Hematopoietic multipotent progenitor cell treated with erythropoietin and hydrocortisone succinate and interleukin-3 and kit ligand, for 8 days (in vitro differentiated cells): ENCODE measurements around the gene RBM14.
A peak's percentile ranks its signal among the peaks of the same experiment; 100 is the strongest.
"Not testable (repeated sequence)": the region's sequence is repeated elsewhere in the genome, so short reads cannot be mapped to it uniquely, and the experiment has no call there.

Experiments used
- DNase-seq: peaks from one replicate; pipeline ENCODE4 v3.0.0-alpha.2; 2015

RBM14 gene

DNA sequence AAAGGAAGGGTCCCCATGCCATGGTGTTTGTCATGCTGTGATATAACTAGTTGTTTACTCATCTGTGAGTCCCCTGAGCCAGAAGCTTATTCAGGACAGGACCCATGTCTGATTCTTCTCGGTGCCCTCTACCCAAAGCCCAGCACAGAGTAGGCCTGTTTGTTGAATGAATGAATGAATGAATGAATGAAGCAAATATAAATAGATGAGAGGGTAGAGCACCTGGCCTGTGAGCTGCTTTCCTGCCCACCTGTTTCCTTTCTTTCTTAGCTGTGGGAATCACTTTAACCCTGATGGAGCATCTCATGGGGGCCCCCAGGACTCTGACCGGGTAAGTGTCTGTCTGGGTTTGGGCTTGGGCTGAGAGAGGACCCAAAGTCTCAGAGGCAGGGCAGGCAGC is 16.2 kb upstream of the RBM14 start:
- DNase-seq = no peak

- DNase-seq = no peak
These were observed 15.7 kb upstream of the RBM14 start for GRCh38 chr11:66600631-66601233.

DNA sequence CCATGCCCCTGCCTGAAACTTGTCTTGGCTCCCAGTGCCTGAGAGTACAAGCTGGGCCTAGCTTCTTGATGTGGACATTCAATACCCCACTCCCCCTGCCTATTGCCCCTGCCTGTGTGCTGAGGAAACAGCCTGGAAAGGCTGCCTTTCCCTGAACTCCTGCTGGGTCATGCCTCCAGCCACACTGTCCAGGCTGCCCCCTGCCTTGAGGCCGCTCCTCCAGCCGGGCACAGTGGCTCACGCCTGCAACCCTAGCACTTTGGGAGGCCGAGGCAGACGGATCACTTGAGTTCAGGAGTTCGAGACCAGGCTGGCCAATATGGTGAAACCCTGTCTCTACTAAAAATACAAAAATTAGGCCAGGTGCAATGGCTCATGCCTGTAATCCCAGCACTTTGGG is 13.4 kb upstream of the RBM14 start:
- DNase-seq = no peak

- peak; percentile 96 for DNase-seq
These were observed 12.3 kb upstream of the RBM14 start for GRCh38 chr11:66604155-66604554.

DNA sequence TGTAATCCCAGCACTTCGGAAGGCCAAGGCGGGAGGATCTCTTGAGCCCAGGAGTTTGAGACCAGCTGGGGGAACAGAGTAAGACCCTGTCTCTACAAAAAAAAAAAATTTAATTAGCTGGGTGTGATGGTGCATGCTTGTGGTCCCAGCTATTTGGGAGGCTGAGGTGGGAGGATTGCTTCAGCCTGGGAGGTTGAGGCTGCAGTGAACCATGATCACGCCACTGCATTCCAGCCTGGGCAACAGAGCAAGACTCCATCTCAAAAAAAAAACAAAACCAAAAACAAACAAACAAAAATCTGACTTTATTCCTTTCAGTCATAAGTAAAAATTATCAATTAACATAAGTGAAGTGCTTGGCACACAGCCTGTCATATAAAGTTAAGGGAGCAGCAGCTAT is 9.8 kb upstream of the RBM14 start:
- DNase-seq = not testable (repeated sequence)

- DNase-seq = no peak
These were observed 9.2 kb upstream of the RBM14 start for GRCh38 chr11:66607126-66607834.

GRCh38 chr11:66609721-66610617 is 6.5 kb upstream of the RBM14 start:
- no peak for DNase-seq

- no peak for DNase-seq
These were observed 4.0 kb upstream of the RBM14 start for GRCh38 chr11:66612458-66612857.

DNA sequence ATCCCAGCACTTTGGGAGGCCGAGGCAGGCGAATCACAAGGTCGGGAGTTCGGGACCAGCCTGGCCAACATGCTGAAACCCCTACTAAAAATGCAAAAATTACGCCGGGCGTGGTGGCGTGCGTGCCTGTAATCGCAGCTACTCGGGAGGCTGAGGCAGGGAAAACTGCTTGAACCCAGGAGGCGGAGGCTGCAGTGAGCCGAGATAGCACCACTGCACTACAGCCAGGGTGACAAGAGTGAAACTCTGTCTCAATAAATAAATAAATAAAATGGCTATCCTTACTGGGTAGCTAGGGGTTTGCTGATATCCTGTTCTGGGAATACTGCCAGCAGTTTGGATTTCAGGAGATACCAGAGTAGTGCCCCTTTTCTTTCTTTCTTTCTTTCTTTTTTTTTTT is 2.4 kb upstream of the RBM14 start:
- DNase-seq = peak; percentile 75

DNA sequence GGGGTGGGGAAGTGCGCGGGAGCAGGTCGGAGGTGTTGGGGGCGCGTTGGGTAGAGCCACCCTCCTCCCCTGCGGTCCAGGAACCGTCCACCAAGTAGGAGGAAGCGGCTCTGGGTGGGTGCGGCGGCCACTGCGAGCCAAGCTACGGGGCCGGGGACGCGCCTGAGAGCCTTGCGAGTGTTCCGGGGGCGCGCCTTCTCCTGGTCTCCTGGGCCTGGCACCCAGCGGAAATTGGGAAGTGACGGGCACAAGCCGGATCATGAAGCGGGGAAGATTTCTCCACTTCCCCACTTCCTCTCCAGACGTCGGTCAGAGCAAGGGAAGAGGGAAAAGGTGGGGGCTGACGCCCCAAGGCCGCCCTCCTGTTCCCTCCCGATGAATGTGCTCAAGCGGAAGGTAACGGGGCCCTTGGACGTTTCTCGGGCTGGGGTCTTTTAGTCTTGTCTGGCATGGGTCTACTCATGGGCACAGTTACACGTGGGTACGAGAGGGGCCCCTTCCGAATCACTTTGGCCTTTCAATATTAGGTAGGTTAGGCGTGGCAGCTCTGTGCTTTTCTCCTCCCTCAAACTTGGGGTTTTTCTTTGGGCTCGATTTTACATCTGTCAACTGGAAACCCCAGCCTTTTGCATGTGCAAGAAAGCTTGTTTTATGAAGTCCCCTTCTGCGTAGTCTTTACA is 865 bp downstream of the RBM14 start:
- no peak for DNase-seq

- peak; percentile 42 for DNase-seq
These were observed 2.7 kb downstream of the RBM14 start for GRCh38 chr11:66619080-66619554.

GRCh38 chr11:66624450-66624849 is 8.0 kb downstream of the RBM14 start:
- DNase-seq = no peak

- DNase-seq = no peak
These were observed 8.8 kb downstream of the RBM14 start for GRCh38 chr11:66625041-66625751.

DNA sequence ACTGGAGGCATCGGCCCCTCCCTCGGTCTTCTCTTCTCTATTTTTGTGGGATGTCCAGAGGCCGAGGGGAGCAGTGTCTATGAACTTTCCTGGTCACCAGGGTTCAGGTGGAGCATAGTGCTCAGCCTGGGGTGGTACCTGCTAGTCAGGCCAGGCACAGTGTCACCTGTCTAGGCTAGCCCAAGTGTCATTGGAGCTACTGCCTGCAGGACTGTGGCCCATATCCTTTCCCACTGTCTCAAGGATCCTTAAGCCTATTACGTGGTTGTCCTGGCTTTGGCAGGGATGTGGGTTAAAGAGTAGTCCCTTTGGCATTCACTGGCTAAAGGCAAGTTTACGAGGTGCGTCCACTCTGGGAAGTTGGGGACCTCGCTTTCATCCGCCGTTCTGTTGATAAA is 9.3 kb downstream of the RBM14 start:
- no peak for DNase-seq

DNA sequence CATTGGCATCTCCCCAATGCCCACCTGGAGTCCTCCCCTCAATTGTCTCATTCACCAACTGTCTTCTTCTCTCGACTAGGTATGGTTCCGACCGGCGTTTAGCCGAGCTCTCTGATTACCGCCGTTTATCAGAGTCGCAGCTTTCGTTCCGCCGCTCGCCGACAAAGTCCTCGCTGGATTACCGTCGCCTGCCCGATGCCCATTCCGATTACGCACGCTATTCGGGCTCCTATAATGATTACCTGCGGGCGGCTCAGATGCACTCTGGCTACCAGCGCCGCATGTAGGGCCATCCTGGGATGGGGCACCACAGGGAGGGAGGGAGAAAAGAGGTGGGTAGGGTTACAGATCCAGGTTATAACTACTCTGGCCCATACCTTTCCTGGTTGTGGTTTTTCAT is 10.0 kb downstream of the RBM14 start:
- DNase-seq = no peak

- no peak for DNase-seq
These were observed 10.5 kb downstream of the RBM14 start for GRCh38 chr11:66626926-66627325.

GRCh38 chr11:66628061-66628603 is 11.7 kb downstream of the RBM14 start:
- DNase-seq = no peak

- no peak for DNase-seq
These were observed 12.9 kb downstream of the RBM14 start for GRCh38 chr11:66629356-66629755.

DNA sequence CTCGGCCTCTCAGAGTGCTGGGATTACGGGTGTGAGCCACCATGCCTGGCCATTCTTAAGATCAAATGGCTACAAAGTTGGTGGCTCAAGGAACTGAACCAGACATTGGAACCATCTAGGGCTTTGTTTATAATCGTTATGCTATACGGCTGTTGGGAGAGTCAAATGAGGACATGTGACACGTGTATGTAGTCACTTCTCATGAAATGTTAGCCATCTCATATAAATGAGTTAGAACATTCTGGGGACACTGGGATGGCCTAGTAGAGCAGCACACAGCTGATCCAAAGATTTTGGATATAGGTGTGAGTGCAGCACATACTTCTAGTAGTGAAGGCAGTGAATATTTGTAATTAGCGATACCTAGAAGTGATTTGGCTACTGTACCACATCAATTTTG is 15.5 kb downstream of the RBM14 start:
- DNase-seq = no peak

- DNase-seq = no peak
These were observed 16.5 kb downstream of the RBM14 start for GRCh38 chr11:66632952-66633351.

- DNase-seq = no peak
These were observed 20.0 kb downstream of the RBM14 start for GRCh38 chr11:66636411-66636810.

GRCh38 chr11:66637557-66638176 is 21.2 kb downstream of the RBM14 start:
- peak; percentile 21 for DNase-seq
